Measurements from ENCODE around the gene APEH. TPM values are rescaled to one million over a fixed set of nuclear protein-coding genes. Genes with fewer than 3 reads are reported as not detected.

The APEH gene
- total RNA-seq, 2 experiments from 2014 or later = 165 to 166 TPM

DNA sequence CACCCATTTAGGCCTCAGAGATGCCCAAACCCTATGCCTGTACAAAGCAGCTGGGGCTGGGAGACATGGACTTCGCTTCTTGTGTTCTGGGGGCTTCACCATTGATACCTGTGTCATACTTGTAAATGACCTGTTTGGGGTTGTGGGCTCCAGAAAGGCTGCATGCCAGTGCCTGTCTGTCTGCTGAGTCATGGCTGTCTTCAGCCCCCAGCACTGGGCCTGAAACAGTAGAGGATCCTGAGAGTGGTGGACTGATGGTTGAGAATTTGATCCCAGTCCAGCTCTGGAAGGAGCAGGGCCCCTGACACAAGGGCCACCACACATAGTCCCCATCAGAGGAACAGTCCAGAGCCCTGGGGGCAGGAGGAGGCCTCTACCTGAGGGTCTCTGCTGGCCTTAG is 24.6 kb upstream of the APEH start:
- ATAC-seq (no peak), DNase-seq (no peak)
- H3K9me3 Mint-ChIP-seq = no peaks in the 10 kb centered on the region
- ChIA-PET POLR2A (no interaction called here), CTCF (interaction anchor here (1.3 kb wide), 1 partner anchor 22 kb away, joined by 4 read pairs; no protein-coding TSS in a partner anchor)
- no peak overlapping the region for H3K4me3 Mint-ChIP-seq
- no peaks in the 10 kb centered on the region for H3K36me3 Mint-ChIP-seq (ENCODE audit: low read depth)
- H3K27me3 Mint-ChIP-seq = no peaks in the 10 kb centered on the region
- H3K4me1 Mint-ChIP-seq (ENCODE audit: low read depth) = no peaks in the 10 kb centered on the region
- H3K27ac Mint-ChIP-seq = no peak overlapping the region
- TF ChIP-seq, protein P1, sequence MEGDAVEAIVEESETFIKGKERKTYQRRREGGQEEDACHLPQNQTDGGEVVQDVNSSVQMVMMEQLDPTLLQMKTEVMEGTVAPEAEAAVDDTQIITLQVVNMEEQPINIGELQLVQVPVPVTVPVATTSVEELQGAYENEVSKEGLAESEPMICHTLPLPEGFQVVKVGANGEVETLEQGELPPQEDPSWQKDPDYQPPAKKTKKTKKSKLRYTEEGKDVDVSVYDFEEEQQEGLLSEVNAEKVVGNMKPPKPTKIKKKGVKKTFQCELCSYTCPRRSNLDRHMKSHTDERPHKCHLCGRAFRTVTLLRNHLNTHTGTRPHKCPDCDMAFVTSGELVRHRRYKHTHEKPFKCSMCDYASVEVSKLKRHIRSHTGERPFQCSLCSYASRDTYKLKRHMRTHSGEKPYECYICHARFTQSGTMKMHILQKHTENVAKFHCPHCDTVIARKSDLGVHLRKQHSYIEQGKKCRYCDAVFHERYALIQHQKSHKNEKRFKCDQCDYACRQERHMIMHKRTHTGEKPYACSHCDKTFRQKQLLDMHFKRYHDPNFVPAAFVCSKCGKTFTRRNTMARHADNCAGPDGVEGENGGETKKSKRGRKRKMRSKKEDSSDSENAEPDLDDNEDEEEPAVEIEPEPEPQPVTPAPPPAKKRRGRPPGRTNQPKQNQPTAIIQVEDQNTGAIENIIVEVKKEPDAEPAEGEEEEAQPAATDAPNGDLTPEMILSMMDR (IDR thresholded peaks at IDR 0.05) = no peak
- intact Hi-C loops (cut with micrococcal nuclease) = no loop called here

DNA sequence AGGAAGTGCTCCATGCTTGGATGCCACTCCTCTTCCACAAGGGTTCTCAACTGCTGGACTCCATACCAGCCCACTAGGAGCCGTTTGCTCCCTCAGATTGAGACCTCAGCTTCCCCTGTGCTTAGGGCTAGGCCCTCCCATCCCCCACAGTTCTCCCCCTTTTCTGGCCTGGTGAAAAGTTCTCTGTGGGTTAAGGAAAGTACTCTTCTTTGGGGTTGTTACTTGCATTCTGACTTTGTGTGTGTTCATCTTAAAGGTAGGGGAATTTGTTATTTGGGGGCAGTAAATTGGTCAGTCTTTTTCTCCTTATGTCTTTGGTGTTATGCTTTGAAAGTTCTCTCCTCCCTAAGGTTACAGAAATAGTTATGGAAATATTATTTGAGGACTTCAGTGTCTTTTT is 24.0 kb upstream of the APEH start:
- DNase-seq (no peak), ATAC-seq (no peak)
- CTCF ChIA-PET = interaction anchor here (1.3 kb wide), 1 partner anchor 21 kb away, joined by 4 read pairs; no protein-coding TSS in a partner anchor
- Mint-ChIP-seq H3K27me3 (no peaks in the 10 kb centered on the region), H3K27ac (no peak overlapping the region), H3K9me3 (no peaks in the 10 kb centered on the region), H3K4me1 (ENCODE audit: low read depth) (no peaks in the 10 kb centered on the region), H3K4me3 (no peak overlapping the region), H3K36me3 (ENCODE audit: low read depth) (no peaks in the 10 kb centered on the region)
- TF ChIP-seq, protein P1 (IDR thresholded peaks at IDR 0.05) = no peak
- POLR2A ChIA-PET = no interaction called here
- intact Hi-C loops (cut with micrococcal nuclease) = no loop called here

DNA sequence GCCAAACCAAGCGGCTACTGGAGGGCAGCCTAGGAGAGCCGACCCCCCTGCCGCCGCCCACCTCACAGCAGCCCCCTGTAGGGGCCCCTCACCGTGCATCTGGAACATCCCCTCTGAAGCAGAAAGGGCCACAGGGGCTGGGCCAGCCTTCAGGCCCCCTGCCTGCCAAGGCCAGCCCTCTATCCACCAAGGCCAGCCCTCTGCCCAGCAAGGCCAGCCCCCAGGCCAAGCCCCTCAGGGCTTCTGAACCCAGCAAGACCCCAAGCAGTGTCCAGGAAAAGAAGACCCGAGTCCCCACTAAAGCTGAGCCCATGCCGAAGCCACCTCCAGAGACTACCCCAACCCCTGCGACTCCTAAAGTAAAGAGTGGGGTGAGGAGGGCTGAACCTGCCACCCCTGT is 23.5 kb upstream of the APEH start:
- no peaks in the 10 kb centered on the region for H3K9me3 Mint-ChIP-seq
- TF ChIP-seq, protein P1 (IDR thresholded peaks at IDR 0.05) = no peak

DNA sequence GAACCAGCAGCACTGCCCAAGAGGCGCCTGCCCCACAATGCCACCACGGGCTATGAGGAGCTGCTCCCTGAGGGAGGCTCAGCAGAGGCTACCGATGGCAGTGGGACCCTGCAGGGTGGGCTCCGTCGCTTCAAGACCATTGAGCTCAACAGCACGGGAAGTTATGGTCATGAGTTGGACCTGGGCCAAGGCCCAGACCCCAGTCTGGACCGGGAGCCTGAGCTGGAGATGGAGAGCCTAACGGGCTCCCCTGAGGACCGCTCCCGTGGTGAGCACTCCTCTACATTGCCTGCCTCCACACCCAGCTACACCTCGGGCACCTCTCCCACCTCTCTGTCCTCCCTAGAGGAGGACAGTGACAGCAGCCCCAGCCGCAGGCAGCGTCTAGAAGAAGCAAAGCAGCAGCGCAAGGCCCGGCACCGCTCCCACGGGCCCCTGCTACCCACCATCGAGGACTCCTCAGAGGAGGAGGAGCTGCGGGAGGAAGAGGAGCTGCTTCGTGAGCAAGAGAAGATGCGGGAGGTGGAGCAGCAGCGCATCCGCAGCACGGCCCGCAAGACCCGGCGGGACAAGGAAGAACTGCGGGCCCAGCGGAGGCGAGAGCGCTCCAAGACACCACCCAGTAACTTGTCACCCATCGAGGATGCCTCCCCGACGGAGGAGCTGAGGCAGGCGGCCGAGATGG is 21.8 kb upstream of the APEH start:
- H3K27ac Mint-ChIP-seq = no peak overlapping the region
- POLR2A ChIA-PET = interaction anchor here (1.3 kb wide), 1 partner anchor 20 kb away, joined by 4 read pairs; no protein-coding TSS in a partner anchor
- no peak for DNase-seq
- CTCF ChIA-PET = interaction anchor here (2.2 kb wide), 1 partner anchor 113 kb away, joined by 16 read pairs; no protein-coding TSS in a partner anchor
- intact Hi-C loops (cut with micrococcal nuclease) = no loop called here
- H3K4me3 Mint-ChIP-seq = no peak overlapping the region
- TF ChIP-seq, protein P1 (IDR thresholded peaks at IDR 0.05) = no peak
- no peaks in the 10 kb centered on the region for H3K27me3 Mint-ChIP-seq
- H3K9me3 Mint-ChIP-seq = no peaks in the 10 kb centered on the region
- H3K36me3 Mint-ChIP-seq (ENCODE audit: low read depth) = no peaks in the 10 kb centered on the region
- no peak for ATAC-seq
- no peaks in the 10 kb centered on the region for H3K4me1 Mint-ChIP-seq (ENCODE audit: low read depth)

More for the DNA sequence above, 23.5 kb upstream of the APEH start:
- DNase-seq (no peak), ATAC-seq (no peak)
- intact Hi-C loops (cut with micrococcal nuclease) = no loop called here
- Mint-ChIP-seq H3K36me3 (ENCODE audit: low read depth) (no peaks in the 10 kb centered on the region), H3K4me3 (no peak overlapping the region), H3K27ac (no peak overlapping the region), H3K27me3 (no peaks in the 10 kb centered on the region), H3K4me1 (ENCODE audit: low read depth) (no peaks in the 10 kb centered on the region)
- POLR2A ChIA-PET = no interaction called here
- CTCF ChIA-PET = interaction anchor here (1.3 kb wide), 1 partner anchor 21 kb away, joined by 4 read pairs; no protein-coding TSS in a partner anchor

DNA sequence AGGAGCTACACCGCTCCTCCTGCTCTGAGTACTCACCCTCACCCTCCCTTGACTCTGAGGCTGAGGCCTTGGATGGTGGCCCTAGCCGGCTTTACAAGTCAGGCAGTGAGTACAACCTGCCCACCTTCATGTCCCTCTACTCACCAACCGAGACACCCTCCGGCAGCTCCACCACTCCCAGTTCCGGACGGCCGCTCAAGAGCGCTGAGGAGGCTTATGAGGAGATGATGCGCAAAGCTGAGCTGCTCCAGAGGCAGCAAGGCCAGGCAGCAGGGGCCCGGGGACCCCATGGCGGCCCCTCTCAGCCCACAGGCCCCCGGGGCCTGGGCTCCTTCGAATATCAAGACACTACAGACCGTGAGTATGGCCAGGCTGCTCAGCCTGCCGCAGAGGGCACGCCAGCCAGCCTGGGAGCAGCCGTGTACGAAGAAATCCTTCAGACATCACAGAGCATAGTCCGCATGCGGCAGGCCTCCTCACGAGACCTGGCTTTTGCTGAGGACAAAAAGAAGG is 21.2 kb upstream of the APEH start:
- H3K27me3 Mint-ChIP-seq = no peaks in the 10 kb centered on the region
- H3K27ac Mint-ChIP-seq = no peak overlapping the region
- ChIA-PET POLR2A (interaction anchor here (1.3 kb wide), 1 partner anchor 19 kb away, joined by 4 read pairs; no protein-coding TSS in a partner anchor), CTCF (interaction anchor here (2.2 kb wide), 1 partner anchor 113 kb away, joined by 16 read pairs; no protein-coding TSS in a partner anchor)
- H3K36me3 Mint-ChIP-seq (ENCODE audit: low read depth) = no peaks in the 10 kb centered on the region
- ATAC-seq (no peak), DNase-seq (no peak)
- no peaks in the 10 kb centered on the region for H3K9me3 Mint-ChIP-seq
- TF ChIP-seq, protein P1 (IDR thresholded peaks at IDR 0.05) = no peak
- intact Hi-C loops (cut with micrococcal nuclease) = no loop called here
- no peaks in the 10 kb centered on the region for H3K4me1 Mint-ChIP-seq (ENCODE audit: low read depth)
- H3K4me3 Mint-ChIP-seq = no peak overlapping the region

Data from activated CD8-positive, alpha-beta T cell treated with anti-CD3 and anti-CD28 coated beads for 36 hours (primary cell).